GM18858 (cell line): ENCODE data around the gene KIAA0232.

Source experiments
- ATAC-seq: cut with Tn5 transposase; IDR thresholded peaks from one replicate; pipeline ENCODE4 v1.9.1; 2021; ENCODE audit not compliant: unreplicated experiment

The KIAA0232 gene, protein sequence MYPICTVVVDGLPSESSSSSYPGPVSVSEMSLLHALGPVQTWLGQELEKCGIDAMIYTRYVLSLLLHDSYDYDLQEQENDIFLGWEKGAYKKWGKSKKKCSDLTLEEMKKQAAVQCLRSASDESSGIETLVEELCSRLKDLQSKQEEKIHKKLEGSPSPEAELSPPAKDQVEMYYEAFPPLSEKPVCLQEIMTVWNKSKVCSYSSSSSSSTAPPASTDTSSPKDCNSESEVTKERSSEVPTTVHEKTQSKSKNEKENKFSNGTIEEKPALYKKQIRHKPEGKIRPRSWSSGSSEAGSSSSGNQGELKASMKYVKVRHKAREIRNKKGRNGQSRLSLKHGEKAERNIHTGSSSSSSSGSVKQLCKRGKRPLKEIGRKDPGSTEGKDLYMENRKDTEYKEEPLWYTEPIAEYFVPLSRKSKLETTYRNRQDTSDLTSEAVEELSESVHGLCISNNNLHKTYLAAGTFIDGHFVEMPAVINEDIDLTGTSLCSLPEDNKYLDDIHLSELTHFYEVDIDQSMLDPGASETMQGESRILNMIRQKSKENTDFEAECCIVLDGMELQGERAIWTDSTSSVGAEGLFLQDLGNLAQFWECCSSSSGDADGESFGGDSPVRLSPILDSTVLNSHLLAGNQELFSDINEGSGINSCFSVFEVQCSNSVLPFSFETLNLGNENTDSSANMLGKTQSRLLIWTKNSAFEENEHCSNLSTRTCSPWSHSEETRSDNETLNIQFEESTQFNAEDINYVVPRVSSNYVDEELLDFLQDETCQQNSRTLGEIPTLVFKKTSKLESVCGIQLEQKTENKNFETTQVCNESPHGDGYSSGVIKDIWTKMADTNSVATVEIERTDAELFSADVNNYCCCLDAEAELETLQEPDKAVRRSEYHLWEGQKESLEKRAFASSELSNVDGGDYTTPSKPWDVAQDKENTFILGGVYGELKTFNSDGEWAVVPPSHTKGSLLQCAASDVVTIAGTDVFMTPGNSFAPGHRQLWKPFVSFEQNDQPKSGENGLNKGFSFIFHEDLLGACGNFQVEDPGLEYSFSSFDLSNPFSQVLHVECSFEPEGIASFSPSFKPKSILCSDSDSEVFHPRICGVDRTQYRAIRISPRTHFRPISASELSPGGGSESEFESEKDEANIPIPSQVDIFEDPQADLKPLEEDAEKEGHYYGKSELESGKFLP (N-terminal part only)

DNA sequence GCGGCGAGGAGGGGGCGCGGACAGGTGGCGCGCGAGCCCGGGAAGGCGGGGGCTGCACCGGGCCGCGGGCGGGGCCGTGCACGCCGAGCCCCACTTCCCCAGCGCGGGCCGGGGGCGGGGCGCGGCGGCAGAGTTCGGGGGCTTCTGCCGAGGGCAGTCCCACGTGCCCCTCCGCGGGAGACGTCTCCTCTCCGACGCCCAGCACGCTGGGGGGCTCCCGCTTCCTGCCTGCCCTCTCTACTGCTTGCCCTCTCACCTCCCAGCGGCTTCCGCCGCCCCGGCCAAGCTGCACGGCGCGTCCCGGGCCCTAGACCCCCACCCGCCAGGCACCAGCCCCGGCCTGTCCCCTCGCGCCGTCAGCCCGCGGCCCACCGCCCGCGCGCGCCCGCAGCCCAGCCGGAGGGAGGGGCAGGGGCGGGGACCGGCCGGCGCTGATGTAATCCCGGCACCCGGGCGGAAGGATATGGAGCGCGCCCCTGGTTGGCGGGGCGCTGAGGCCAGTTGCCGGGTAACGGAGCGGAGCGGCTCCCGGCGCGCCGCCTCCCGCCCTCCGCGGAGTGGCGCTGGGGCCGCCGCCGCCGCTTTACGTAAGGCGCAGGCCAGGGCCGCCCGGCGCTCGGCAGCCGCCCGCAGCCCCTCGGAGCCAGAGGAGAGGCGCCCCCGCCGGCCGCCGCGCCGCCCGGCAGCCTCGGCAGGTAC lies at the start of gene KIAA0232:
TSS of gene KIAA0232 (plus strand) at position 581 of the 699 bp plus-strand sequence. CDS start 41,727 bp downstream, outside the sequence.
- ATAC-seq = peak; percentile 54

DNA sequence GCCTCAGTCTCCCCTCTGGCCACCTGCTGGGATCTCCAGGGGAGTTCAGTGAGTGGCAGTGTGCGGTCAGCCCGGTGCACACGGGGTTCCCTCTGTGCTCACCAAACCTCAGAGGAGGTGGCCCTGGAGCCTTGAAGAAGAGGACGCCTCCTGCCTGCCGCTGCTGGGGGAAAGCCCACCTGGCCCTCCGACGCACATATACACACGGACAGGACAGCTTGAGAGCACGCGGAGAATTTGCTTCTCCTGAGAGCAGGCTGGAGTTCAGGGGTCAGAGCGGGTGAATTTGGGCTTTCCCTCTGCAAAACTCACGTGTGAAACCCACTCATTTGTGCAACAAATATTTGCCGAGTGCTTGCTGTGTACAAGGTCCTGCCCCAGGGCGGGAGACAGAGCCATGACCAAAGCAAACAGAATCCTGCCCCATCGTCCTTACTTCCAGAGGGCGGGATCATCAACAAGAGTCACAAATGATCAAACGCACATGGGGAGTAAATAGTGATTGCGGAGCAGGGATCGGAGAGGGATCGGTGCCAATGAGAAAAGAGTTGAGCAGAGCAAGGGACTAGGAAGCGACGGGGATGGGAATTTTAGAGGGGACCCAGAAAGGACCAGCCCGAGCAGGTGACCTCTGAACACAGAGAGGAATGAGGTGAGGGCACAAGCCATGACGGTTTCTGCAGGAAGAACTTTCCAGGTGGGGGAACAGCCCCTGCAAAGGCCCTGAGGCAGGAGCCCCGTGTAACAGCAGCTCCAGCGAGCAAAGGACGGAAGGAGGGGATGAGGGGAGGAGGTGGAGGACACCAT lies 49.0 kb upstream of the KIAA0232 start:
- no peak for ATAC-seq

DNA sequence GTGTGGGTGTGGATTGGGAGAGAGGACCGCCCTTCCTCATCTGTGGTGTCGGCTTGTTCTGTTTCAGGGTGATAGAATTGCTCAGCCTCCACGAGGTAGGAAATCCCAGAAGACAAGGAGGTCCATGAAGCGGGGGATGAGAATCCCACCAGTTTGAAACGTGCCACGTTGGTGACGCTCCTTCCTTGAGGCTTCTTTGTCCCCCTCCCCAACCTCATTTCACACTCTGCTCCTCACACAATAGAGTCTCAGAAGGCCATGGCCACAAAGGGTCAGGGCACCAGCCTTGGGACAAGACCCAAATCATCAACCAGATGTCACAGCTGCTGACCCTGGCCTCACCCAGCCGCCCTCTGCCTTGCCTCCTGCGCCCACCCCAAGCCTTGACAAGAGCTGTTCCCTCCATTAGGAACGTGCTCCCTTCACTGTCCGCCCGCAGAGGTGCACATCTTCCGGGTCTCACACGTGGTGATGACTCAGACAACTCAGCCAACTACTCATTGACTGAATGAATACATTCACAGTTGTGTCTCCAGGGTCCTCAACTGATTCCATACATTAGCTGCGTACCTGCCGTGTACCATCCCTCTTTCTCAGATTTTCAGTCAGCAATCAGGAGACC lies 48.3 kb upstream of the KIAA0232 start:
- no peak for ATAC-seq

DNA sequence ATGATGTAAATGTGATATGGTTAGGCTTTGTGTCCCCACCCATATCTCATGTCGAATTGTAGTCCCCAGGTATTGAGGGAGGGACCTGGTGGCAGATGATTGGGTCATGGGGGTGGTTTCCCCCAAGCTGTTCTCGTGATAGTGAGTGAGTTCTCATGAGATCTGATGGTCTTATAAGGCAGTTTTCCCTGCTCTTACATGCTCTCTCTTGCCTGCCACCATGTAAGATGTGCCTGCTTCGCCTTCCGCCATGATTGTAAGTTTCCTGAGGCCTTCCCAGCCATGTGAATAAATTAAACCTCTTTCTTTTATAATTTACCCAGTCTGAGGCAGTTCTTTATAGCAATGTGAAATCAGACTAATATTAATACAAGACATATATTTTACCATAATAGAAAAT lies 42.6 kb upstream of the KIAA0232 start:
- no peak for ATAC-seq

DNA sequence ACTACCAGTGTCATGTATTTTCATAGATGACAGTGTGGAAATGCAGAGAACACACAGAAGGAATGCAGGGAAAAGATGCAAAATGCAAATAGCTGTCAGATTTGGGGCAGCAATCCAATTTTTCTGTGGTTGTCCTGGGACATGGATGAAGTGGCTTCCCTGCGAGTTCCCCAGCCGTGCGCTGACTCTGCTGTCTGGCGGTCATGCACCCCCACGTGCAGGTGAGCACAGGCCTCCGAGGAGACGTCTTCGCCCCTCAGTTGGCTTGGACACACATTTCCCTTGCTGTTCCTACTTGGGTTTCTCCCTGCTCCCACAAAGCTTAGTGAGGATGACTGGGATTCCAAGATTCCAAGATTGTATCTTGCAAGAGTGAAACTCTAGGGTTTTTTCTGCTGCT lies 42.2 kb upstream of the KIAA0232 start:
- ATAC-seq = no peak

DNA sequence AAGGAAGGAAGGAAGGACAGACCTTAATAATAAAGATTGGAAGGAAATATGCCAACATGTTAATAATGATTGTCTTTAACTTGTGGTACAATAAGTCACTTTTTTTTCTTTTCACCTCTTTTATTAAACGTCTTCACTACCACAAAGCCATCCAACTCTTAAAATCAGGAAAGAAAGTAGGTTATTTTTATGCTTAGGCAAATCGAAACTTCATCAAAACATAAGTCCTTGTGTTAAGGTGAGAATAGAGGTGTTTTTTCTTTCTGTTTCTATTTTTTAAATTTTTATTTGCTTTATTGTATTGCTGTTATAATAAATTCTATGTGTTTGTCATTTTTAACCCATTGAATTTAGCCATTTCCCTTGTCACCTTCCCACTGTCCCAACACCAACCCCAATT lies 40.0 kb upstream of the KIAA0232 start:
- no peak for ATAC-seq

DNA sequence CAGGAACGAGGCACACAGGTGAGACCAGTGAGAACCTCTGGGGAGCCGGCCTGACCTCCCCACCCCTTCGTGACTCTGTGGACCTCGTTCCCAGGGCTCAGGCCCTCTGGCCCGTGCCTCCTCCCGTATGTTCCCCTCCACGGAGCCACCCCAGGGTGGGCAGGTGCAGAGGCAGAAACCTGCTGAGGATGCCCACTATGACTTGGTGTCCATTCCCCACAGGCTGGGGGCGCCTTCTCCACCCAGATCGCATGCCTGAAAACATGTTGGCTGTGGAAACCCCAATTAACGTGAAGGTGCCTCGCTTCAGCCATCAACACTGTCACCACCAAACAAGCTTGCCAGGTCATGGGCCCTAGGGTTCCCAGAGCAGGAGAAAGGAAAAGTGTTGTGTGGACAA lies 39.5 kb upstream of the KIAA0232 start:
- ATAC-seq = no peak

DNA sequence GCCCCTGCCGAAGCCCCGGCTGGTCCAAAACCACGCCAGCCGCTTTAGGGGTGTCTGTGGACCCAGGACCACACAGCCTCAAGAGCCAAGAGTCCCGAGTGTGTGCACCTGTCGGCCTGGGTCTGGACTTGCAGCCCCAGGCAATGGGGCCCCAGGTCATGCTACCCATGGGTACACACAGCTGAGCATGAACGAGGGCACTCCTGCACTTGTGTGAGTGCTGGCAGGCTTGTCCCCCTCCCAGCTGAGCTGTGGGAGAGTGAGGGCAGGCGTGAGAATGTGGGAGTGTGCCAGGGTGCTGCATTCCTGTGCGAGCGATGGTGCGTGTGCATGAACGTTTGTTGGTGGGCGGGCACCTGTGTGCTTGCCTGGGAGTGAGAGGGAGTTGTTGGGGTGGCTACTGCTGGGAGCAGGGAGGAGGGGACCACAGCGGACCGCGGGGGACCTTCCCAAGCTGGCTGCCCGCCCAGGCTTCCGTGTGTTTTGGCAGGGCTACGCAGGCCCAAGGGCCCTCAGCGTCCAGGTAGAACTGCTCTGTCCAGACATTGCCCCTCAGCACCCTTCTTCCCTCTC lies 35.7 kb upstream of the KIAA0232 start:
- ATAC-seq = no peak

DNA sequence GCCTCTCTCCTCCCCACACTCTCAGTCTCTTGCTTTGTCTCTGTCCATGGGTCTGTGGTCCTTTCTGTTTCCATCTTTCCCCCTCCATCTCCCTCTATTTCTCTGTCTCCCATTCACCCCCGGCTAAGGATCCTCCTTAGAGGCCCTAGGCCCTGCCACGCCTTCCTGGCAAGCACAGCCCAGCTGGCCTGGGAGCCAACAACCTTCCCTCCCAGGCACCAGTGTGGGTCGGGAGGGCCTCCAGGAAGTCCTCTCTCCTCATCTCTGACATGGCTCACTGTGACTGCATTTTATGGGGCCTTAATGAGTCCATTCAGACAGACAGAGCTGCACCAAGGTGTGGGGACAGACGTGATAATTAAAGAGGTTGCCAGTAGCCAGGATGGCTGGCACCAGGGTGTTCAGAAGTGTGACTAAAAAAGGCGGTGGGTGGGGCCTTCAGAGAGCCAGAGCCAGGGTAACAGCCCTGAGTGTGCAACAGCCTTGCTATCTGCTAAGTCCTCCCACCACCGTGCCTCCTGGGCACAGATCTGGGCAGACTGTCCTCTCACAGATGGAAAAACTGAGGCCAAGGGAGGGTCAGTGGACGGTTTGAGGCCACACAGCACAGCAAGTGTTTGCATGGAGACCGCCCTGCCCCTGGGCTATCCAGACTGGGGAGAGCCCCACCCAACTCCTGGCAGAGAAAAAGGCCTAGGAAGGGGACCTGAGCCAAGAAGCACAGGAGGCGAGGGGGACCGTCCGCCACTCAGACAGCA lies 35.1 kb upstream of the KIAA0232 start:
- no peak for ATAC-seq

DNA sequence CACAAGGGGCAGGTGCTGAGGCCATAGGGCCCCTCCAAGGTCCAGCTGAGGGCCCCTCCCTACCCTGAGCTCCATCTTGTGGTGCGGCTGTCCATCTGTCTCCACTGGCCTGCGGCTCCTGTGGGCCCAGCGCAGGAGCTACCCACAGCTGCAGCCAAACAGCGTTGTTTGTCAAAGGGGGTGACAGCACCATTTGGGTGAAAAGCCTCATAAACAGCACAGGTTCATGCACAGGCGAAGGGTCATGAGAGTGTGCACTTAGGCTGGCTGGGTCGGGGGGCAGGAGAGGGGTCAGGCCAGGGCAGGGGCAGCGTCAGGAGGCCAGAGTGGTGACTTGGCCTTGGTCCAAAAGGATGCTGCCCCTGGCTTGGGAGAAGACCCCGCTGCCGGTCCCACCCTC lies 34.2 kb upstream of the KIAA0232 start:
- ATAC-seq = no peak

DNA sequence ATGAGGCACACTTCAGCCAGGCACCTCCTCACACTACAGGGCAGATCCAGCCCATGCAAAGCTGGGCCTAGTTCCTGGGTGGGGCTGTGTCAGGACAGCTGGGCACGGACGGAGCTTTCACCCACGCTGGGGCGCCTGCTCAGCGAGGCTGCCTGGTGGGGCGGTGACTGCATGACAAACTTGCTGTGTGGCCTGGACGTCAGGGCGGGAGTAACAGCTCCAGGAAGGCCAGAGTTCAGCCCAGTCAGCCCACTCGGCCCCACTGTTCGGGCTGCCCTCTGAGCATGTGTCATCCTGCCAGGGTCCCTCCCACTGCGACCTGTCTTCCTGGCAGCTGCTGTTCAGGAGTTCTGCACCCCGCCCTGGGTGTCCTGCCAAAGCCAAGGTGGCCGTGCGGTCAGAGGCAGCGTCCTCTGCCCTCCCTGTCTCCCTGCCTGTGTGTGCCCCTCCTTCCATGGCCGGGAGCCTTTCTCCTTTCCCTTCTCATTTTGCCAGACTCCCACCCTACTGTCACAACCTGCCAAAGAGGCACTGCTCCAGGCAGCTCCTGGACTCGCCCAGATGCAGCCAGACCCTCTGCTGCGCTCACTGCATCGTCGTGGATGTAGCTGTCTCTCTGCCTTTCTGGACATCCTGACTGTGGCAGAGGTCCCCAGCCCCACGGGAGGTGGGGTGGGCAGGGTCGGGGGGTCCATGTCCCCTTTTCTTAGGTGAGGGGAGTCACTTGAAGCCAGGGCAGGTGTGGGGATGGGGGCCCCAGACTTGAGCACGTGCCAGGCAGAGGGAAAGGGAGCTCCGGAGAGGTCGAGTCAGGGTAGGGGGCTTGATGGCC lies 33.0 kb upstream of the KIAA0232 start:
- ATAC-seq = no peak

DNA sequence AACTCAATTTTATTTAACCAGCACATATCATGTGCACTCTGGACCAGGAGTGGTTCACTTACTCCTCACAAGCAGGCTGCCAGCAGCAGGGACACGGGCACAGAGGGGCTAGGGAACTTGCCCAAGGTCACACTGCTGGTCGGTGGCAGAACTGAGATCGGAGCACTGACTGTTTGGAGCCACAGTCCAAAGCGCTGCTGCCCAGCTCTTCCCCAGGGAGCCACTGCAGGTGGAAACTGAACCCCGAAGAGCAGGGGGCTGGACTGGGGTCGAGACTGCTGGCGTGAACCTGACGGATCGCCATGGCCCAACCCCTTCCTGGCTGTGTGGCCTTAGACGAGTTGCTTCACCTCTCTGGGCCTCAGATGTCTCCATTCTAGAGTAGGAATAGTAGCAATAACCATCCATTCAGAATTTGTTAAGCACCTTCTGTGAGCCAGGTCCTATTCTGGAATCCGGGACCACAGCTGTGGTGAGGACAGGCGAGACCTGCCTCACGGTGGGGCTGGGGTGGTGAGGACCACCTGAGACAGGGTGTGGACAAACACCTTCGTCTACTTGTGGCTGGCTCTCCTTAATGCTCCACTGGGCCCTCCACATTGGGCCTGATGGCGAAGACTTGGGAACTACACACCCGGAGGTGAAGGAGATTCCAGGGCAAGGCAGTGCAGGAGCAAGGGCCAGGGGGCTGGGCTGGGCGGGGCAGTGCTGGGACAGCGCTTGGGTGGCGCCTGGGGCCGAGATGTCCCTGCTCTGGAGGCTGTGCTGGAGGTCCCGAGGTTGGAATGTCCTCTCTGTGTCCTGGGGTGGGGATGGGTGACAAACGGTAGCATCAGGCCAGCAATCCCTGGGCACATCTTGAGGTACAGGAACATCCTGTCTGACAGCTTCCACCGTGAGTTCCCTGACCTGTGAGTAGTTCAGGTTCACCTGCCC lies 32.0 kb upstream of the KIAA0232 start:
- no peak for ATAC-seq

DNA sequence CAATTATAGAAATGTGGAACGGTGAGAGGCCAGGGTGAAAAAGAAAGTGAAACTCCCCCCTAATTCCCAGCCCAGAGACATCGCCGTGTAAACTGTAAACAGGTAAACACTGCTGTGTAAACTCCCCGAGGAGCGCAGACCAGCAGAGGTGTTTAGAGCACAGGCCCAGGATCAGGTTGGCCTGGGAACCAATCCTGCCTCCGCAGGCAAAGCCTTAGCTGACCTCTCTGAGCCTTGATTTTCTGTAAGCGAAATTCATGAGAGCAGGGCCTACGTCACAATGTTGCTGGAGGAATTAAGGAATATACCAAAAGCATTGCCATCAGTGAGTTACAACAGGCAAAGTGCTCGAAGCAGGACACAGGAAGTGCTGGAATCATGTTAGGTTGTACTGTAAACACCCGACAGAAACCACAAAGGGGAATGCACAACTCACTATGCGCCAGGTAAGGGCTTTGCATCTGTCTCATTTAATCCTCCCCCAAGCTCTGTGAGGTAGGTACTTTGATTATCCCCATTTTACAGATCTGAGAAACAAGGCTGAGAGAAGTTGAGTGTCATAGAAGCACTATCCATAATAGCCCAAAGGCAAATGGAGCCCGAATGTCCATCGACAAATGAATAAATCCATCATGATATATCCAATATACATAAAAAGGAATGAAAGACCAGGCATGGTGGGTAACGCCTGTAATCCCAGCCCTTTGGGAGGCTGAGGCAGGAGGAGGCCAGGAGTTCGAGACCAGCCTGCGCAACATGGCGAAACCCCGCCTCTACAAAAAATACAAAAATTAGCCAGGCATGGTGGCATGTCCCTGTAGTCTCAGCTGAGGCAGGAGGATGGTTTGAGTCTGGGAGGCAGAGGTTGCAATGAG lies 30.7 kb upstream of the KIAA0232 start:
- no peak for ATAC-seq

DNA sequence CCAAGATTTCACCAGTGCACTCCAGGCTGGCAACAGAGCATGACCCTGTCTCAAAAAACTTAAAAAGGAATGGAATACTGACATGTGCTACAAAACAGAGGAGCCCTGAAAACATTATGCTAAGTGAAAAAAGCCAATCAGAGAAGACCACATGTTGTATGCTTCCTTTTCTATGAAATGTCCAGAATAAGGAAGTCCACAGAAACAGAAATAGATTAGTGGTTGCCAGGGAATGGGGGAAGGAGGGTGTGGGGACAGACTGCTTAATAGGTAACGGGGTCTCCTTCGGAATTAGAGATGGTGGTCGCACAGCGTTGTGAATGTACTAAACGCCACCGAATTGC lies 30.1 kb upstream of the KIAA0232 start:
- ATAC-seq = no peak

DNA sequence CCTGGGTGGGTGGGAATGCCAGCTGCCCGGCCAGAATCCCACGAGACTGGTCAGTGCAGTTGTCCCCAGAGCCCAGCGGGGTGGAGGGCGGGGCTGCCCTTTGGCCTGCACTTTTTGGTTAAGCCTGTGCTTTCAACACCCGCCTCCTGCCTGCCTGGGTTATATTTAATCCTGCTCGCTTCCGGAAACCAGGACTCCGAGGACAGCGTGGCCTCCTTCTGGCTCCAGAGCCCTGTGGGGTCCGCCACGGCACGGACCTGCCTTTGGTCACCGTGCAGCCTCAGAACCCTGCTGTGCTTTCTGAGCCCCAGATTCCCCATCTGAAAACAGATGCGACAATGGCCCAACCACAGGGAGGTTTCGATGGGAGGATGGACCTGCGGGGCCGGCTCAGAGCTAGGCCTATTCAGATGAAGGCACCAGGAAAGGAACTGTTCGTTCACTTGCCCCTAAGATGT lies 29.4 kb upstream of the KIAA0232 start:
- no peak for ATAC-seq

DNA sequence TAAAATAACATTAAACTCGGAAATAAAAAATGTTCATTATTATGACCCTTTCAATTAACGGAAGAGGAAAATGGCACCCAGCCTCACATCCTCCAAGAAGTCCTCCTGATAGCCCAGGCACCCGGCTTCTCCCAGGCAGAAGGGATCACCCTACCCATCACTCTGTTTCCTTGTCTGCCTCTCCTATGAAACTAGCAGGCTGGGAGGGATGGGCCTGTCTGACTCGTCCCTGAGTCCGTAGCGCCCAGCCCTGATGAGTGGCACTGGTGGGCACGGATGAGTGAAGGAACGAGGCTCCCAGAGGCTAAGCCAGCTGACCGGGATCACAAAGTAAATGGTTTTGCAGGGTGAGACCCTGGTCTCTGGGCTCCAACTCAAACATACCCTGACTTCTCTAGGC lies 28.6 kb upstream of the KIAA0232 start:
- ATAC-seq = no peak
